GM19395 (cell line): Measurements from ENCODE around the gene MAP2K2.
"Not testable (repeated sequence)": the region's sequence is repeated elsewhere in the genome, so short reads cannot be mapped to it uniquely, and the experiment has no call there.

ENCODE experiments used
- ATAC-seq: cut with Tn5 transposase; IDR thresholded peaks from one replicate; pipeline ENCODE4 v1.9.1; 2021; ENCODE audit warnings: mild to moderate bottlenecking, moderate library complexity; ENCODE audit not compliant: unreplicated experiment

The MAP2K2 gene

DNA sequence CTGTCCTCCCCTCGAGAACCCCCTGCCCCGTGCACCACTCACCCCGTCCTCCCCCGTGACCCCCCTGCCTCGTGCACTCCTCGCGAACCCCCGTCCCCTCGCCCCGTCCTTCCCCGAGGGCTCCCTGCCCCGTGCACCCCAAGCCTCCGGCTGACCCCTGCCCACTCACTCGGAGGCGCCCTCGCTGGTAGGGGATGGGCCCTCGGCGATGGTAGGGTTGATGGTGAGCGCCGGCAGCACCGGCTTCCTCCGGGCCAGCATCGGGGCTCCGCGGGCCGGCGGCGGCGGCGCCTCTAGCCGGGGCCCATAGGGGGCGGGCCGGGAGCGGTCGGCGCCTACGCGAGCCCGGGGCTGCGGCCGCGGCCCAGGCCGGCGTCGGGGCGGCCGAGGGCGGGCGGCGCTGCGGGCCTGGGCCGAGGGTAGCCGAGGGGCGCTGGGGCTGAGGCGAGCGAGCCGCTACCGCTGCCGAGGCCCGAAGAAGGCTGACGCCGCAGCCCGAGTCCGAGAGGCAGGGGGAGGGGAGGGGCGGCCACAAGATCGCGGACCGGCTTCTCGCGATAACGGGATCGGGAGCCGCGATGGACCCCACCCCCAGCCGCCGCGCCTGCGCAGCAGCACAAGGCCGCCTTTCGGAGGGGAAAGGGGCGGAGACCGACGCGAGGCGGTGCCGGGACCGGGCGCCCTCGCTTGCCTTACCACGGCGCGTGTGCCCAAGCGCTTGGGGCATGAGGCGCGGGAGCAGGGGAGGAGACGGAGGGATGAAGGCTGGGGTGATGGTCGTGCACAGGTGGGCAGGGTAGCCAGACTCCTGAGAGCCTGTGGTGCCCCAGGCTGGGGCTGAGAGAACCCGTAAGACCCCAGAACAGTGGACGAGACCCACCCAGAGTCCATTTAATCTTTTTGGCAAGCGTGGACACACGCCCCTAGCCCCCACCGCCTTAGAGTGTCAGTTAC lies at the start of gene MAP2K2:
MAP2K2 (minus strand) TSS at position 508 of the 954 bp plus-strand sequence; CDS start at position 261, 247 bp downstream.
- peak; percentile 82 for ATAC-seq

DNA sequence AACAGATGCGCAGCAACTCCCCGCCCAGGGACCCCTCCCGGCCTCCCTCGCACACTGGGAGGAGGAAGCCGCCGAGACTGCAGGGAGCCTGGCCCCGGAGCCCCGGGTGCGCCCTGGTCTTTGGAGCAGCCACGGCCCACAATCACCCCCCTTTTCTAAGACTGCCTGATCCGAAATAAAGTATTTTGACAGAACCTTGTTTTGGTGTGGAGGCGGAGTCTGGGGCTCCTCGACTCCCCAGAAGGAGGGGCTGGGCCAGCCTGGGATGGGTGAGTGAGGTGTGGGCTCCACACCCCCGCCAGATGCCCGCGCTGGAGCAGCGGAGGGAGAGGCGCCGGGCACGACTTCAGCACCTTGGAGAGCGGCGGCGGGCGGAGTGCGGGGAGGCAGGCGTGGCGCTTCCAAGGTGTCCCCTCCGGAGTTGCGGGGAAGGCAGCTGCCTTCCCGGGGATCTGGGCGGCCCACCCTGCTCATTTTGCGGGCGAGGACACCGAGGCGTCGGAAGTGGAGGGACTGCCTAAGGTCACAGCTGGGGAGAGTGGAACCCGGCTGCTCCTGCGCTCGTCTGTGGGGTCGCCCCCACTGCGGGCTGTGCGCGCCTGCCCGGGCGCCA lies 49.0 kb upstream of the MAP2K2 start:
- no peak for ATAC-seq

GRCh38 chr19:4171676-4172075 lies 47.8 kb upstream of the MAP2K2 start:
- no peak for ATAC-seq

DNA sequence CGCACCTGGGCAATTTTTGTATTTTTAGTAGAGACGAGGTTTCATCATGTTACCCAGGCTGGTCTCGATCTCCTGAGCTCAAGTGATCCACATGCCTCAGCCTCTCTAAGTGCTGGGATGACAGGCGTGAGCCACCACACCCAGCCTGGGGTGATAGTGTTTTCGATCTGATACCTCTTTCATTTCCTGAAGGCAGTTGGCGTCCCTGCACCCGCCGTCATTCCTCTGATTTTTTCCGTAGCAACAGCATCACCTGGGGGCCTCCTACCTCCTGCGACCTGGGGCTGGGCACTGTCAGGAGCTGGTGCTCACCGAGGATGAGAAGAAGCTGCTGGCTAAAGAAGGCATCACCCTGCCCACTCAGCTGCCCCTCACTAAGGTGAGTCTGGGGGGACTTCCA lies 40.3 kb upstream of the MAP2K2 start:
- ATAC-seq = no peak

DNA sequence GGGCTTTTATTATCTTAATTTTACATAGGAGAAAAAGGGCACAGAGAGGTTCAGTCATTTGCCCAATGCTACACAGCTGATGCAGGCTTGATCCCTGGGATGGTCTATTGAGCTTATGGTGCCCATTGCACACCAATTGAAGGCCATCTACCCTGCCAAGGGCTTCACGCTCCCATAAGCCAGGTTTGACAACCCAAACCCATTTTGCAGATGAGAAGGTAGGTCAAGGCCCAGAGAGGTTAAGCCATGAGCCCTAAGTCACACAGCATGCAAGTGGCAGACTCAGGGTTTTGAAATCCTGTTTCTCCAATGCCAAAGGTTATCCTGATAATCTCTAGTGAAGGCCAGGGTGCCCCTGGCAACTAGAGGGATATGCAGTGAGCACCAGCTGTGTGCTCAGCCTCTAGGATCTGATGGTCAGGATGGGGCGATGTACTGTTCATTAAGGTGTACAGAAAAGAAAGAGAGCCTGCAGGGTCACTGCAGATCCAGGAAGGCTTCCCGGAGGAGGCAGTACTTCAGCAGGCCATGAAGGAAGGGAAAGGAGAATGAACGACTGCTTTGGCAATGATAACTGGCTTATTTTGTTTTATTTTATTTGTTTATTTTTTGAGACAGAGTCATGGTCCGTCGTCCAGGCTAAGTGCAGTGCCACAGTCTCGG lies 37.6 kb upstream of the MAP2K2 start:
- ATAC-seq = no peak

DNA sequence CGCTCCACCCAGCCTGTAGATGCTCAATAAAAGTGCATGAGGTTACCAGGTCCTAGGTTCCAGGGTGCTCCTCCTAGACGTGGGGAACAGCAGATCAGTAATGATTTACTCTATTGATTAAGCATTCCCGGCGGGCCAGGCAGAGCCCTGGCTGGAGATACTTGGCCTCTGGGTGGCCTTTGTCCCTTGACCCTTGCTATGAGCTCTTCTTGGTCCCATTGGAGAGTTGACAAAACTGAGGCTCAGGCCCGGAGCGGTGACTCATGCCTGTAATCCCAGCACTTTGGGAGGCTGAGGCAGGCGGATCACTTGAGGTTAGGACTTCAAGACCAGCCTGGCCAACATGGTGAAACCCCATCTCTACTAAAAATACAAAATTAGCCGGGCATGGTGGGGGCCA lies 34.0 kb upstream of the MAP2K2 start:
- ATAC-seq = not testable (repeated sequence)

- no peak for ATAC-seq
Measured at GRCh38 chr19:4157164-4157563, 33.2 kb upstream of the MAP2K2 start.

- ATAC-seq = no peak
Measured at GRCh38 chr19:4154571-4155312, 30.8 kb upstream of the MAP2K2 start.

GRCh38 chr19:4152241-4152998 lies 28.5 kb upstream of the MAP2K2 start:
- no peak for ATAC-seq

DNA sequence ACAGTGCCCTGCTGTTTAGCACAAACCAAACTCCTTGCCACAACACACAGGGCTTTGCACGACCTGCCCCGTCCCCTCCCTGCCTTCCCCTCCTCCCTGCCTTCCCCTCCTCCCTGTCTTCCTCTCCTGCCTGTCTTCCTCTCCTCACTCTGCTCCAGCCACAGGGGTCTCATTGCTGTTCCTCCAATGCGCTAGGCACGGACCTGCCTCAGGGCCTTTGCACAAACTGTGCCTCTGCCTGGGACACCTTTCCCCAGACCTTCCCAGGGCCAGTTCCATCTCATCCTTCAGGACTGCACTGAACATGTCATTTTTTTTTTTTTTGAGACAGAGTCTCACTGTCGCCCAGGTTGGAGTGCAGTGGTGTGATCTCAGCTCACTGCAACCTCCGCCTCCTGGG lies 27.7 kb upstream of the MAP2K2 start:
- no peak for ATAC-seq

DNA sequence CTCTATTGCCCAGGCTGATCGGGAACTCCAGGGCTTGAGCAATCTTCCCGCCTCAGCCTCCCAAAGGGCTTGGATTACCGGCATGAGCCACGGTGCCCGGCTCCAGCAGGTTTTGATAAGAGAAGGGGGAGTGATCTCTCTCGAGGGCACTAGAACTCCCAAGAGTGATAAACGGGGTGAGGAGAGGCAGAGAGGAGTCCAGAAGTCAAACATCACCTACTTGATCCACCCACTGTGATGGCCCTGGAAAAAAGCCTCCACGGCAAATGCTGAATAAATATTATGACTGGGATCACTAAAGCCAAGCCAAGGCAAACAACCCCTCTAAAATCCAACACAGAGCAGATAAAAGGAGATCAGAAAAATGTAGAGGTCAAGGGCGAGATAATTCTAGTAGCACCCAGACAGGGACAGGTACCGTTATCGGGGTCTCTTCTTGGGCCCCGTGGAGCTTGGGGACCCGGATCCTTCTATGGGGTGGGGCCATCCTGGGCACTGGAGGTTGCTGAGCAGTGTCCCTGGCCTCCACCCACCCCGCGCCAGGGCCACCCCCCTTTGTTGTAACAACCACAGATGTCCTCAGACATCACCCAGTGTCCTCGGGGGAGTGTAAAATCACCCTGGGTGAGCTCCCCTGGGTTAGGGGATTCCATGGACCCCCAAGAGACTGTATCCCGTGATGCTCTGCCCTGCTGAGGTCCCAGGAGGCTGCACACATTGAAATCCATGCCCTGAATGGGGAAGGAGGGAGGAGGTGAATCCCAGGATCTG lies 25.8 kb upstream of the MAP2K2 start:
- ATAC-seq = no peak

DNA sequence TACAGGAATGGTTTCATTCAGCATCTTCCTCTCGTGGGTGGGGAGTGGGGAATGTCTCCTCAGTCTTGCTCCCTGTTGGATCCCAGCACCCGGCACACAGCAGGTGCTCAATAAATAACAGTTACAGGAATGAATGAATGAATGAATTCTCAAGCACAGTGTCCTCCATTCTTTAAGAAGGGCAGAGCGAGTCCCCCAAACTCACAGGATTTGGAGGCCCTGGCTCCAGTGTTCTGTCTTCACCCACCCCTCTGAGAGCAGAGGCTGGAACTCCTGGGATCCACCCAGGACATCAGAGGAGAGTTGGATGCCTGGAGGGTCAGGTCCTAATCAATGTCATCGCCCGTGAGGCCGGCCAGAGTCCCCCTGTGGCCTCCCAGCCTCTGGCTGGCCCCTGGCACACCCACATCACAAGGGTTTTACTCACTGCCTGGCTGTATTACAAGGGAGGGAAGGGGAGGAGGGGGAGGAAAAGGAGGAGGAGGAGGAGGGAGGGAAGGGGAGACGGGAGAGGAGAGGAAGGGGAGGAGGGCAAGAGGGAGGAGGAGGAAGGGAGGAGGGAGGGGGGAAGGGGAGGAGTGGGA lies 20.8 kb upstream of the MAP2K2 start:
- ATAC-seq = no peak

GRCh38 chr19:4142916-4143315 lies 19.0 kb upstream of the MAP2K2 start:
- ATAC-seq = not testable (repeated sequence)

GRCh38 chr19:4140237-4140711 lies 16.4 kb upstream of the MAP2K2 start:
- ATAC-seq = no peak

GRCh38 chr19:4139614-4140236 lies 15.8 kb upstream of the MAP2K2 start:
- no peak for ATAC-seq

DNA sequence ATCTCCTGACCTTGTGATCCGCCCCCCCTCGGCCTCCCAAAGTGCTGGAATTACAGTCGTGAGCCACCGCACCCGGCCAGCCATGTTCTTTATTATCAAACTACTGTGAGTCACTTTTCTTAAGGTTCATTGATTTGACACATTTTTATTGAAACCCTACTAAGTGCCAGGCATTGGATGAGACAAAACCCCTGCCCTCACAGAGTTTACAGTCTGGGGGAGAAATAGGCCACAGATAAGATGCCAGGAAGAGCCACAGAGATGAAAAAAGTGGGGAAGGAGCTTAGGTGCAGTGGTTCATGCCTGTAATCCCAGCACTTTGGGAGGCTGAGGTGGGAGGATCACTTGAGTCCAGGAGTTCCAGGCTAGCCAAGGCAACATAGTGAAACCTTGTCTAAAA lies 14.5 kb upstream of the MAP2K2 start:
- no peak for ATAC-seq

DNA sequence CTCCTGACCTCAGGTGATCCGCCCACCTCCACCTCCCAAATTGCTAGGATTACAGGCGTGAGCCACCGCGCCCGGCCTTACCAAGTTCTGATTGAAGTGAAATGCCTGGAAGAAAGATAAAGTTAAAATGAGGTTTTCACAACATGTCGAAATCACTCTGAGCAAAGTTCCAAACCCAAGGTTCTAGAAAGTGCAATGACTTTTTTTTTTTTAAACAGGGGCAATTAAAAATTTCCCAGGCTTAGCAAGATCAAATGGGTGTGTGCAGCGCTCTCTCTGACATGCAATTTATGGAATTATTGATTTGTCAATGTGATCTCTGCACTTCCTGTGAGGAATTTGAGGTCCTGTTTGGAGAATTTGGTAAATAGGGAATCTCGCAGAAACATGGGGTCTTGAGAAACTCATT lies 12.8 kb upstream of the MAP2K2 start:
- no peak for ATAC-seq

- ATAC-seq = not testable (repeated sequence)
Measured at GRCh38 chr19:4135386-4135785, 11.5 kb upstream of the MAP2K2 start.
